ENCODE data around the gene NR2F6.

The NR2F6 gene

GRCh38 chr19:17294051-17294891 is 48.6 kb upstream of the NR2F6 start (continued):
- peak; percentile 43; the same call in 1 of the 2 replicates for TF ChIP-seq KLF8 (tag by site-specific recombination; IDR thresholded peaks at IDR 0.05)
- 0 out of 2 replicates have a peak, but pooled peaks have one; percentile 17 for TF ChIP-seq ZIC2 (tag by site-specific recombination; IDR thresholded peaks at IDR 0.05)
- peak; percentile 18; the same call in 1 of the 2 replicates for TF ChIP-seq ZBTB8A (tag by site-specific recombination; IDR thresholded peaks at IDR 0.05)

GRCh38 chr19:17293605-17294004 is 47.9 kb upstream of the NR2F6 start:
- POLR2A ChIA-PET: interaction anchor here (0.8 to 1.4 kb wide), 2 partner anchors 12 to 40 kb away, joined by 3 to 8 read pairs; partner anchors contain the start of gene MRPL34
- CTCF ChIA-PET: interaction anchor here (0.6 to 1.8 kb wide), 5 partner anchors 10 to 137 kb away, joined by 3 to 9 read pairs (median 4); partner anchors contain the start of genes ABHD8 and MRPL34
- Histone ChIP-seq H3K9me3 (ENCODE audit: control insufficient read depth, insufficient read depth, low read depth, low read length) (no peaks in the 10 kb centered on the region), H3K36me3 (ENCODE audit: control insufficient read depth in 2 of 2, insufficient read depth in 1 of 2, low read length in 2 of 2) (peaks cover 0 to 37% of the 10 kb centered on the region in 2 experiments; a peak in 2 of 3 replicates), H3K4me3 (ENCODE audit: low read depth, low read length) (no peak overlapping the region), H3K27ac (ENCODE audit: extremely low read depth, low read depth, low read length) (no peak overlapping the region), H3K4me1 (ENCODE audit: control insufficient read depth, insufficient read depth, low read length) (no peaks in the 10 kb centered on the region)
- TF ChIP-seq KLF10 (tag by site-specific recombination; IDR thresholded peaks at IDR 0.05) (no peak), ZNF274 (IDR thresholded peaks at IDR 0.05; ENCODE audit: low read length) (no peak), ZNF274 (tag by site-specific recombination; IDR thresholded peaks at IDR 0.05; ENCODE audit: borderline replicate concordance) (no peak), ZNF449 (tag by site-specific recombination; IDR thresholded peaks at IDR 0.05) (no peak), TSHZ1 (tag by site-specific recombination; IDR thresholded peaks at IDR 0.05; ENCODE audit: borderline replicate concordance) (no peak), ZFP69B (tag by site-specific recombination; IDR thresholded peaks at IDR 0.05) (no peak), ZNF600 (tag by site-specific recombination; IDR thresholded peaks at IDR 0.05) (no peak), PRDM6 (tag by site-specific recombination; IDR thresholded peaks at IDR 0.05) (no peak), ZNF341 (tag by site-specific recombination; IDR thresholded peaks at IDR 0.05; ENCODE audit: low read depth) (no peak), ZNF350 (tag by site-specific recombination; IDR thresholded peaks at IDR 0.05) (no peak), ZNF362 (tag by site-specific recombination; IDR thresholded peaks at IDR 0.05) (no peak), ZNF202 (tag by site-specific recombination; IDR thresholded peaks at IDR 0.05; ENCODE audit: borderline replicate concordance) (no peak)

All from HEK293 (cell line).